HT1080 (cell line): ENCODE measurements around the gene NR4A1. TPM values are rescaled to one million over a fixed set of nuclear protein-coding genes. Genes with fewer than 3 reads are reported as not detected.

Source experiments
- DNase-seq: peaks from one replicate; pipeline ENCODE4 v3.0.0-alpha.2; 2015; ENCODE audit warnings: low read depth
- polyA plus RNA-seq, 2 experiments: library from polyadenylated mRNA; depleted of rRNA; stranded (reverse); fragments of >200 nt; gene quantifications; 2 replicates each; pipeline ENCODE4 v1.2.3, GENCODE V29; 2015
- total RNA-seq: library from RNA; depleted of rRNA; stranded (reverse); fragments of >200 nt; shearing (Covaris generic); gene quantifications from 2 replicates; pipeline ENCODE4 v1.2.3, GENCODE V29; 2014; rRNA removed

Gene NR4A1
- total RNA-seq = 0.88 and 1.2 TPM in 2 replicates
- polyA plus RNA-seq (2015; cell fraction: cytosol; rRNA removed) = 2.6 and 3.8 TPM in 2 replicates
- polyA plus RNA-seq (2015; cell fraction: nucleus; rRNA removed) = 4.5 and 4.8 TPM in 2 replicates

- peak; percentile 75 for DNase-seq
These were observed at the start of gene NR4A1 for GRCh38 chr12:52050758-52051541. TSS of gene NR4A1 (plus strand) at chr12:52051442. CDS start at chr12:52054329, 2,887 bp downstream.

- DNase-seq = no peak
These were observed 48.2 kb upstream of the NR4A1 start for GRCh38 chr12:52003016-52003550.

GRCh38 chr12:52003591-52003990, 47.7 kb upstream of the NR4A1 start:
- DNase-seq = no peak

GRCh38 chr12:52004042-52004648, 47.1 kb upstream of the NR4A1 start:
- DNase-seq = peak; percentile 41

GRCh38 chr12:52005218-52005902, 45.9 kb upstream of the NR4A1 start:
- no peak for DNase-seq

GRCh38 chr12:52005903-52006703, 45.1 kb upstream of the NR4A1 start:
- no peak for DNase-seq

- DNase-seq = no peak
These were observed 44.5 kb upstream of the NR4A1 start, which contains the start of gene TAMALIN for GRCh38 chr12:52006726-52007157. TSS of gene TAMALIN (plus strand) at chr12:52006946. CDS start at chr12:52007020, 74 bp downstream.

- DNase-seq = no peak
These were observed 43.9 kb upstream of the NR4A1 start for GRCh38 chr12:52007158-52007921.

GRCh38 chr12:52007982-52008510, 43.2 kb upstream of the NR4A1 start:
- DNase-seq = no peak

- no peak for DNase-seq
These were observed 42.0 kb upstream of the NR4A1 start for GRCh38 chr12:52009081-52009751.

GRCh38 chr12:52010152-52010622, 41.1 kb upstream of the NR4A1 start:
- DNase-seq = peak; percentile 21

GRCh38 chr12:52010692-52011601, 40.3 kb upstream of the NR4A1 start:
- DNase-seq = no peak

GRCh38 chr12:52011602-52012214, 39.5 kb upstream of the NR4A1 start:
- no peak for DNase-seq

- DNase-seq = no peak
These were observed 37.5 kb upstream of the NR4A1 start for GRCh38 chr12:52013626-52014310.

GRCh38 chr12:52014567-52015530, 36.4 kb upstream of the NR4A1 start:
- no peak for DNase-seq
